Measurements from ENCODE around the gene SIPA1L2. TPM values are rescaled to one million over a fixed set of nuclear protein-coding genes. Genes with fewer than 3 reads are reported as not detected.

SIPA1L2 gene
- under 1 TPM; 0.35 to 0.67 TPM for total RNA-seq

GRCh38 chr1:232630047-232630893 lies at the start of gene SIPA1L2:
TSS of gene SIPA1L2 (minus strand) at chr1:232630133. CDS start at chr1:232515339, 114,794 bp downstream.

Other genes with a start within 250 kb of the SIPA1L2 start
- 1 to 10 TPM; 2.9 to 3.1 TPM for gene MAP10, start 175.3 kb upstream of the SIPA1L2 start, total RNA-seq

All from activated naive CD4-positive, alpha-beta T cell treated with anti-CD3 and anti-CD28 coated beads, Interleukin-2, amount 10 ng/mL, durations not matched to agents 5 hours and 36 hours (primary cell).